Endothelial cell of umbilical vein (primary cell): Measurements from ENCODE around the gene LDB3. TPM values are rescaled to one million over a fixed set of nuclear protein-coding genes. Genes with fewer than 3 reads are reported as not detected.

Source experiments
- BruUV-seq: library from RNA; stranded (reverse); fragments of 400-500 nt; replicated peaks from 2 replicates; lab custom pipeline; 2021; lab: Mats Ljungman, UMichigan
- CTCF ChIA-PET: fragments of 300-600, 350-600 bp; sonication (Branson Sonifier 250); formaldehyde crosslinking; loops from one replicate; lab custom pipeline; 2021; ENCODE audit warnings: antibody characterized with exemption, inconsistent platforms; lab: Charles Lee
- POLR2A ChIA-PET: fragments of 300-600, 350-600 bp; sonication (Branson Sonifier 250); formaldehyde crosslinking; loops from one replicate; lab custom pipeline; 2021; ENCODE audit warnings: antibody characterized with exemption, inconsistent platforms; lab: Charles Lee
- DNase-seq: peaks from one replicate; pipeline ENCODE4 v3.0.0-alpha.2; 2011; ENCODE audit warnings: low read depth, low spot score
- FAIRE-seq: peaks from 2 replicates; lab custom pipeline; 2011; peaks lifted over from hg19 to GRCh38; lab: Jason Lieb, UNC
- H2AFZ ChIP-seq: 2 replicates; pipeline ENCODE4 v1.6.0; 2012; ENCODE audit warnings: low read depth, low read length, control low read depth, inconsistent platforms
- H3K27ac ChIP-seq: 2 replicates; pipeline ENCODE4 v1.5.1; 2011; ENCODE audit warnings: low read depth, mild to moderate bottlenecking, control low read depth, low read length, moderate library complexity; ENCODE audit not compliant: insufficient read depth
- H3K27me3 ChIP-seq, 2 experiments: 2 replicates each; pipeline versions ENCODE4 v1.6.0 to v1.6.1; 2011; ENCODE audit warnings: low read length in 2 of 2, mixed read lengths in 1 of 2; ENCODE audit not compliant: control insufficient read depth in 2 of 2, insufficient read depth in 2 of 2
- H3K36me3 ChIP-seq, 2 experiments: 2 replicates in 1 of 2; 3 replicates in 1 of 2; pipeline ENCODE4 v1.5.1; 2011; ENCODE audit warnings: low read length in 2 of 2, mild to moderate bottlenecking in 1 of 2, moderate library complexity in 1 of 2; ENCODE audit not compliant: control insufficient read depth in 2 of 2, insufficient read depth in 2 of 2; ENCODE audit errors: extremely low read depth in 1 of 2
- H3K4me1 ChIP-seq: 3 replicates; pipeline ENCODE4 v1.5.1; 2011; ENCODE audit warnings: mild to moderate bottlenecking, low read length; ENCODE audit not compliant: control insufficient read depth, insufficient read depth; ENCODE audit errors: extremely low read depth
- H3K4me2 ChIP-seq: 2 replicates; pipeline ENCODE4 v1.6.1; 2011; ENCODE audit warnings: low read length, control low read depth, mixed read lengths; ENCODE audit not compliant: insufficient read depth
- H3K4me3 ChIP-seq, 3 experiments: fragments of 200-600 bp in 1 of 3; sonication (generic), shearing (Covaris generic) in 1 of 3; replicated peaks in 1 of 3; 2 replicates each; pipeline ENCODE4 v1.5.1; 2011 to 2016; ENCODE audit warnings: control low read depth in 3 of 3, low read length in 3 of 3, mild to moderate bottlenecking in 2 of 3, inconsistent platforms in 1 of 3, low read depth in 1 of 3, moderate library complexity in 1 of 3; ENCODE audit not compliant: insufficient read depth in 1 of 3
- H3K79me2 ChIP-seq: 2 replicates; pipeline ENCODE4 v1.6.0; 2012; ENCODE audit warnings: low read length, inconsistent platforms; ENCODE audit not compliant: control insufficient read depth, insufficient read depth
- H3K9ac ChIP-seq: replicated peaks from 2 replicates; pipeline ENCODE3; 2011; ENCODE audit warnings: low read length, control low read depth; ENCODE audit not compliant: insufficient read depth; ENCODE audit errors: extremely low read depth
- H3K9me1 ChIP-seq: replicated peaks from 3 replicates; pipeline ENCODE4 v1.6.0; 2011; ENCODE audit warnings: mild to moderate bottlenecking, low read length; ENCODE audit not compliant: control insufficient read depth, insufficient read depth; ENCODE audit errors: extremely low read depth
- H3K9me3 ChIP-seq: replicated peaks from 2 replicates; pipeline ENCODE4 v1.5.1; 2012; ENCODE audit warnings: low read length, inconsistent platforms; ENCODE audit not compliant: control insufficient read depth, insufficient read depth
- H4K20me1 ChIP-seq: replicated peaks from 2 replicates; pipeline ENCODE3; 2011; ENCODE audit warnings: mild to moderate bottlenecking, low read length; ENCODE audit not compliant: control insufficient read depth, insufficient read depth; ENCODE audit errors: extremely low read depth
- CTCF ChIP-seq, 2 donors: IDR thresholded peaks; 1 replicate in 1 of 2; 2 replicates in 1 of 2; pipeline ENCODE4 v1.5.1; 2011; ENCODE audit warnings: low read length in 2 of 2, mild to moderate bottlenecking in 2 of 2, moderate library complexity in 2 of 2, control low read depth in 1 of 2, inconsistent platforms in 1 of 2, low read depth in 1 of 2; ENCODE audit not compliant: insufficient read depth in 1 of 2; ENCODE audit errors: extremely low read depth in 1 of 2
- EZH2 ChIP-seq: IDR thresholded peaks from 2 replicates; pipeline ENCODE4 v1.6.1; 2012; ENCODE audit warnings: borderline replicate concordance, low read depth, mild to moderate bottlenecking, moderate library complexity, low read length, inconsistent platforms; ENCODE audit not compliant: severe bottlenecking
- FOS ChIP-seq: IDR thresholded peaks from 2 replicates; pipeline ENCODE4 v1.6.1; 2011; ENCODE audit warnings: mild to moderate bottlenecking, low read length, moderate library complexity, borderline replicate concordance; ENCODE audit not compliant: insufficient read depth
- GATA2 ChIP-seq: IDR thresholded peaks from 2 replicates; pipeline ENCODE4 v1.7.0; 2011; ENCODE audit warnings: low read depth, mild to moderate bottlenecking, moderate library complexity, mixed read lengths, low read length; ENCODE audit not compliant: insufficient read length, insufficient read depth
- JUN ChIP-seq: IDR thresholded peaks from 2 replicates; pipeline ENCODE4 v1.6.1; 2011; ENCODE audit warnings: borderline replicate concordance, low read depth; ENCODE audit not compliant: insufficient read length, insufficient read depth
- MAX ChIP-seq: IDR thresholded peaks from 2 replicates; pipeline ENCODE4 v1.6.1; 2011; ENCODE audit not compliant: insufficient read depth, insufficient read length
- MYC ChIP-seq: IDR thresholded peaks from one replicate; pipeline ENCODE4 v1.6.1; 2011; ENCODE audit warnings: mild to moderate bottlenecking, low read depth, low read length
- POLR2A ChIP-seq: IDR thresholded peaks from 2 replicates; pipeline ENCODE4 v1.6.1; 2012; ENCODE audit warnings: low read depth, mild to moderate bottlenecking, control low read depth, low read length
- POLR2AphosphoS5 ChIP-seq: IDR thresholded peaks from 2 replicates; pipeline ENCODE4 v1.6.1; 2012; ENCODE audit warnings: low read depth, mild to moderate bottlenecking, control low read depth, low read length, moderate library complexity; ENCODE audit not compliant: insufficient read depth
- dilution Hi-C: fragments of 300-500 bp; cut with MboI; formaldehyde crosslinking; loops from one replicate; pipeline ENCODE4 v1.15.0; 2019; ENCODE audit warnings: low sequenced_read_pairs; ENCODE audit not compliant: extremely low pct_ligation_motif_present
- intact Hi-C: fragments of 100-400 bp; cut with micrococcal nuclease; formaldehyde crosslinking; loops from one replicate; pipeline ENCODE4 v1.10.0; 2022
- polyA plus RNA-seq, 4 experiments: library from polyadenylated mRNA; depleted of rRNA in 3 of 4; stranded (reverse) in 3 of 4; unstranded in 1 of 4; fragments of >200 nt; gene quantifications; 2 replicates each; pipeline versions ENCODE4 v1.2.1 to v1.2.3, GENCODE V29; 2011 to 2012; ENCODE audit warnings: missing spikeins in 1 of 4
- total RNA-seq: library from RNA; stranded (reverse); gene quantifications from 2 replicates; pipeline ENCODE4 v1.2.3, GENCODE V29; 2021

LDB3 gene
- total and polyA plus RNA-seq, 2 donors (not counting 3 experiments of a cell fraction or from before 2014, with no cell fraction given): not detected

- Histone ChIP-seq H3K9ac (no peak overlapping the region), H3K4me1 (no peaks in the 10 kb centered on the region), H3K79me2 (no peaks in the 10 kb centered on the region), H2AFZ (no peak overlapping the region), H3K36me3 (no peaks in the 10 kb centered on the region), H4K20me1 (no peaks in the 10 kb centered on the region), H3K27ac (no peak overlapping the region), H3K9me3 (no peaks in the 10 kb centered on the region), H3K9me1 (no peaks in the 10 kb centered on the region), H3K27me3 (peaks cover 51 to 55% of the 10 kb centered on the region in 2 experiments), H3K4me3 (no peak overlapping the region), H3K4me2 (no peak overlapping the region)
- intact Hi-C loops: loop anchor here (1.0 kb wide), 1 partner anchor 206 kb away; no protein-coding TSS in a partner anchor
- FAIRE-seq (no peak), DNase-seq (no peak)
- ChIA-PET CTCF (interaction anchor here (0.8 to 4.6 kb wide), 20 partner anchors 10 to 276 kb away, joined by 3 to 129 read pairs (median 4); partner anchors contain the start of genes ADIRF, BMPR1A and SNCG), POLR2A (no interaction called here)
- dilution Hi-C loops: no loop called here
- no TSS peak for BruUV-seq
- TF ChIP-seq FOS (no peak), POLR2AphosphoS5 (no peak), EZH2 (no peak), POLR2A (no peak), GATA2 (no peak), JUN (no peak), CTCF (IDR thresholded peaks at IDR 0.05; ENCODE audit: extremely low read depth in 1 of 2, insufficient read depth in 1 of 2, low read depth in 1 of 2, low read length in 2 of 2) (no peak), MAX (no peak), MYC (no peak)
These were observed 25.0 kb downstream of the LDB3 start for GRCh38 chr10:86693275-86693674.
